Kidney (tissue), 14 donors: ENCODE data around the gene HSD17B8. TPM values are rescaled to one million over a fixed set of nuclear protein-coding genes. Genes with fewer than 3 reads are reported as not detected.

Source experiments
- DNase-seq, 5 donors: peaks; one replicate each; pipeline ENCODE4 v3.0.0-alpha.2; 2013 to 2020
- FAIRE-seq: peaks from 2 replicates; lab custom pipeline; 2012; peaks lifted over from hg19 to GRCh38; lab: Jason Lieb, UNC
- H3K27ac ChIP-seq, 2 donors: one replicate each; pipeline ENCODE4 v1.7.0; 2013; ENCODE audit warnings: low read depth in 2 of 2, low read length in 2 of 2, inconsistent platforms in 1 of 2
- H3K27me3 ChIP-seq: one replicate; pipeline ENCODE4 v1.7.1; 2013; ENCODE audit warnings: low read length, inconsistent platforms; ENCODE audit not compliant: control insufficient read depth, insufficient read depth
- H3K36me3 ChIP-seq, 3 donors: one replicate each; pipeline versions ENCODE4 v1.7.0 to v1.7.1; 2013; ENCODE audit warnings: low read length in 3 of 3, control low read depth in 1 of 3, inconsistent platforms in 1 of 3; ENCODE audit not compliant: insufficient read depth in 3 of 3, control insufficient read depth in 2 of 3
- H3K4me1 ChIP-seq, 3 donors: one replicate each; pipeline versions ENCODE4 v1.7.0 to v1.7.1; 2013; ENCODE audit warnings: low read length in 3 of 3, inconsistent platforms in 1 of 3, low read depth in 1 of 3; ENCODE audit not compliant: control insufficient read depth in 2 of 3, insufficient read depth in 2 of 3
- H3K4me3 ChIP-seq, 3 donors: one replicate each; pipeline versions ENCODE4 v1.7.0 to v1.8.1; 2013; ENCODE audit warnings: low read length in 3 of 3, control low read depth in 1 of 3, inconsistent platforms in 1 of 3
- H3K9ac ChIP-seq, 3 donors: one replicate each; pipeline versions ENCODE4 v1.7.0 to v1.7.1; 2013; ENCODE audit warnings: low read length in 3 of 3, control low read depth in 1 of 3, inconsistent platforms in 1 of 3
- H3K9me3 ChIP-seq, 3 donors: one replicate each; pipeline versions ENCODE4 v1.7.0 to v1.7.1; 2013; ENCODE audit warnings: low read length in 3 of 3, control low read depth in 1 of 3, inconsistent platforms in 1 of 3; ENCODE audit not compliant: control insufficient read depth in 2 of 3, insufficient read depth in 1 of 3
- intact Hi-C: fragments of 100-400 bp; cut with DNase I; formaldehyde crosslinking; loops from one replicate; pipeline ENCODE4 v1.11.1; 2022
- polyA plus RNA-seq: library from polyadenylated mRNA; stranded (reverse); fragments of 350-450 nt; fragmentation: Illumina TruSeq; extraction: RNeasy Lipid Tissue Mini Kit (QIAGEN cat#74804); gene quantifications from one replicate; pipeline ENCODE4 v1.2.3, GENCODE V29; 2014; ENCODE audit warnings: low read depth, low replicate concordance; ENCODE audit not compliant: insufficient read depth
- total RNA-seq: library from RNA; stranded (reverse); fragmentation: NEBNext Ultra II Directional; extraction: Animal tissue kit (Norgen Biotek cat#: 25700); gene quantifications from one replicate; pipeline ENCODE4 v1.2.1, GENCODE V29; 2021
- TF ChIP-seq, protein P1 (sequence below): IDR thresholded peaks from 3 replicates; pipeline ENCODE4 v1.5.1; 2012; ENCODE audit warnings: mild to moderate bottlenecking, moderate library complexity, borderline replicate concordance; ENCODE audit not compliant: insufficient read depth; ENCODE audit errors: extremely low read depth
- donor health status: control.
- donor health status: control.
- donor health status: control.
- donor health status: control.
- donor health status: control.
- donor health status: DM: yes; HTN: yes; CAD: no.
- donor health status: Normal renal cell carcinoma (clear cell type).

HSD17B8 gene
- total and polyA plus RNA-seq, 2 donors from 2014 or later, result 26.6 to 83.0 TPM

DNA sequence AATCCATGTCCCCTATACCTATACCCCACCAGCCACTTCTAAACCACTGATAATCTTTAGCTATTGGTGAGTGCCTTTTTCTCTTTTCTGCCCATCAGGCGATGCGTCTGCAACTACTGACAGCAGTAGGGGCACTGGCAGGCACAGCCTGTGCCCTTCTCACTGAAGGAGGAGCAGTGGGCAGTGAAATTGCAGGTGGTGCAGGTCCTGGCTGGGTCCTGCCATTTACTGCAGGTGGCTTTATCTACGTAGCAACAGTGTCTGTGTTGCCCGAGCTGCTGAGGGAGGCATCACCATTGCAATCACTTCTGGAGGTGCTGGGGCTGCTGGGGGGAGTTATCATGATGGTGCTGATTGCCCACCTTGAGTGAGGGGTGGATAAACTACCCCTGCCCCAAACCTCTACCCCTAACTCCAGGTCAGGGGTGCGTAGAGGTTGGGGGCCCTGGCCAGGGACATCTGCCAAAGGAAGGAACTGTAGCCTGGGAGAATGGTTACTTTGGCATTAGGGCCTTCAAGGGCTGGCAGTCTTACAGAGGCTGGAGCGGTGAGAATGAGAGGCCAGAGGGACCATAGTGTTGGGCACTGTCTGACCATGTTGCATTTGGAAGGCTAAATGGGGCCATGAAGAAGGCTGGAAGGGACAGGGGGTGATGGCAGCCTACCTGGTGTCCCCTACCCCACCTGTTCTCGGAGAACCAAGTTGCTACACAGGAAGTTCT lies 851 bp upstream of the HSD17B8 start:
- H3K4me1 ChIP-seq, result peaks cover 5 to 39% (median 22%) of the 10 kb centered on the region in 3 donors
- no peak overlapping the region for H3K27ac ChIP-seq

DNA sequence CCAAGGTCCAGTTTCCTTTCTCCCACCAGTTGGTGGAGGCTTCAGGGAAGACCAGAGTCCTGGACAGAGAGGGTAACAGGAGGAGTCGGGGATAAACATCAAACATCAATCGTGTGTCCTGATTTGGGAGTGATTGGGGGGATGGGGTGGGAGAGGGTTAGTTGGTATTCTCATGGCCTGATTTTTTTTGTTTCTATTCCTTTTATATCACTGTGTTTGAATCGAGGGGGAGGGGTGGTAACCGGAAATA lies 365 bp upstream of the HSD17B8 start:
- H3K9ac ChIP-seq, result no peak overlapping the region
- no peaks in the 10 kb centered on the region for H3K27me3 ChIP-seq
- H3K9me3 ChIP-seq, result no peaks in the 10 kb centered on the region
- intact Hi-C loops, result no loop called here
- H3K4me1 ChIP-seq, result peaks cover 5 to 41% (median 22%) of the 10 kb centered on the region in 3 donors
- peaks cover 11 to 18% (median 14%) of the 10 kb centered on the region in 3 donors for H3K36me3 ChIP-seq
- H3K4me3 ChIP-seq, result peak overlapping the region in 1 of 3 donors; percentile 91
- FAIRE-seq (no peak), DNase-seq (no peak)
- H3K27ac ChIP-seq, result no peak overlapping the region
- TF ChIP-seq, protein P1, sequence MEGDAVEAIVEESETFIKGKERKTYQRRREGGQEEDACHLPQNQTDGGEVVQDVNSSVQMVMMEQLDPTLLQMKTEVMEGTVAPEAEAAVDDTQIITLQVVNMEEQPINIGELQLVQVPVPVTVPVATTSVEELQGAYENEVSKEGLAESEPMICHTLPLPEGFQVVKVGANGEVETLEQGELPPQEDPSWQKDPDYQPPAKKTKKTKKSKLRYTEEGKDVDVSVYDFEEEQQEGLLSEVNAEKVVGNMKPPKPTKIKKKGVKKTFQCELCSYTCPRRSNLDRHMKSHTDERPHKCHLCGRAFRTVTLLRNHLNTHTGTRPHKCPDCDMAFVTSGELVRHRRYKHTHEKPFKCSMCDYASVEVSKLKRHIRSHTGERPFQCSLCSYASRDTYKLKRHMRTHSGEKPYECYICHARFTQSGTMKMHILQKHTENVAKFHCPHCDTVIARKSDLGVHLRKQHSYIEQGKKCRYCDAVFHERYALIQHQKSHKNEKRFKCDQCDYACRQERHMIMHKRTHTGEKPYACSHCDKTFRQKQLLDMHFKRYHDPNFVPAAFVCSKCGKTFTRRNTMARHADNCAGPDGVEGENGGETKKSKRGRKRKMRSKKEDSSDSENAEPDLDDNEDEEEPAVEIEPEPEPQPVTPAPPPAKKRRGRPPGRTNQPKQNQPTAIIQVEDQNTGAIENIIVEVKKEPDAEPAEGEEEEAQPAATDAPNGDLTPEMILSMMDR, result no peak

More for the DNA sequence above, 851 bp upstream of the HSD17B8 start:
- Histone ChIP-seq H3K9me3 (no peaks in the 10 kb centered on the region), H3K27me3 (no peaks in the 10 kb centered on the region), H3K4me3 (peak overlapping the region in 2 of 3 donors; percentile 43 to 91), H3K9ac (no peak overlapping the region), H3K36me3 (peaks cover 11 to 18% (median 14%) of the 10 kb centered on the region in 3 donors)
- intact Hi-C loops, result no loop called here
- DNase-seq, result no peak
- TF ChIP-seq, protein P1, result no peak
- no peak for FAIRE-seq

DNA sequence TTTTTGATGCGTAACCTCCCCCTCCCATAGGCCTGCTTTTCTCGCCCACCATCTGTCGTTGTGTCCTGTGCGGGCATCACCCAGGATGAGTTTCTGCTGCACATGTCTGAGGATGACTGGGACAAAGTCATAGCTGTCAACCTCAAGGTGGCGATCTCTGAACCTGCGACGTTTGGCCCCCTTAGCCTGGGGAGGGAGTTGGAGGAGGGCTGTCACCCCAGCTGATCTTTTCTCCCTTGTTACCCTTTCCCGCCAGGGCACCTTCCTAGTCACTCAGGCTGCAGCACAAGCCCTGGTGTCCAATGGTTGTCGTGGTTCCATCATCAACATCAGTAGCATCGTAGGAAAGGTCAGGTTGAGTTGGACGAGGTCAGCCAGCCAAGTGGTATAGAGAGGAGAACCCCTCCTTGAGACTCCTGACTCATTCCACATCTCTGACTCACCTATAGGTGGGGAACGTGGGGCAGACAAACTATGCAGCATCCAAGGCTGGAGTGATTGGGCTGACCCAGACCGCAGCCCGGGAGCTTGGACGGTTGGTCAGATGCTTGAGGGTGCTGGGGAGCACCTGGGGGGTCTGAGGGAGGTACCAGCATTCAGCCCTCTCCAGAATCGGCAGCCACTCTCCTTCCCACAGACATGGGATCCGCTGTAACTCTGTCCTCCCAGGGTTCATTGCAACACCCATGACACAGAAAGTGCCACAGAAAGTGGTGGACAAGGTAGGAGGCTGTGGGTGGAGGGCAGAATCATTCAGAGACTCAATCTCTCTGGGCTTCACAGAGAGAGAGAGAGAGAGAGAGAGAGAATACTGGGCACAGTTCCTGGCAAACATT lies 954 bp downstream of the HSD17B8 start:
- peaks cover 5 to 37% (median 19%) of the 10 kb centered on the region in 3 donors for H3K4me1 ChIP-seq
- TF ChIP-seq, protein P1, result no peak
- H3K36me3 ChIP-seq, result peaks cover 11 to 27% (median 19%) of the 10 kb centered on the region in 3 donors
- H3K27ac ChIP-seq, result peak overlapping the region in 1 of 2 donors; percentile 78
- DNase-seq (peak in 1 of 5 donors; percentile 57), FAIRE-seq (no peak)
- no peaks in the 10 kb centered on the region for H3K27me3 ChIP-seq
- intact Hi-C loops, result no loop called here
- H3K4me3 ChIP-seq, result peak overlapping the region; percentile 69 to 91 (median 78)
- no peaks in the 10 kb centered on the region for H3K9me3 ChIP-seq
- peak overlapping the region in 2 of 3 donors; percentile 8 to 80 for H3K9ac ChIP-seq
